Measurements from ENCODE around the gene ZCCHC14.

The ZCCHC14 gene

GRCh38 chr16:87454391-87454790 is 38.4 kb downstream of the ZCCHC14 start:
- Histone ChIP-seq H3K9ac (ENCODE audit: low read depth, low read length) (no peak overlapping the region), H3K4me1 (ENCODE audit: insufficient read depth, low read length) (peaks cover 11% of the 10 kb centered on the region; the same call in 1 of the 2 replicates), H3K36me3 (ENCODE audit: insufficient read depth, low read length) (peaks cover 3% of the 10 kb centered on the region; the same call in 1 of the 2 replicates), H3K9me3 (ENCODE audit: control insufficient read depth, insufficient read depth, low read length) (no peaks in the 10 kb centered on the region)

GRCh38 chr16:87453326-87453725 is 39.5 kb downstream of the ZCCHC14 start:
- H3K9ac ChIP-seq (ENCODE audit: low read depth, low read length), result no peak overlapping the region
- peaks cover 11% of the 10 kb centered on the region; the same call in 1 of the 2 replicates for H3K4me1 ChIP-seq (ENCODE audit: insufficient read depth, low read length)
- peaks cover 3% of the 10 kb centered on the region; the same call in 1 of the 2 replicates for H3K36me3 ChIP-seq (ENCODE audit: insufficient read depth, low read length)
- H3K9me3 ChIP-seq (ENCODE audit: control insufficient read depth, insufficient read depth, low read length), result no peaks in the 10 kb centered on the region

GRCh38 chr16:87451563-87452210 is 41.1 kb downstream of the ZCCHC14 start:
- Histone ChIP-seq H3K9me3 (ENCODE audit: control insufficient read depth, insufficient read depth, low read length) (no peaks in the 10 kb centered on the region), H3K9ac (ENCODE audit: low read depth, low read length) (no peak overlapping the region), H3K4me1 (ENCODE audit: insufficient read depth, low read length) (no peaks in the 10 kb centered on the region), H3K36me3 (ENCODE audit: insufficient read depth, low read length) (peaks cover 6% of the 10 kb centered on the region; the same call in 1 of the 2 replicates)

GRCh38 chr16:87448866-87449265 is 44.0 kb downstream of the ZCCHC14 start:
- no peaks in the 10 kb centered on the region for H3K4me1 ChIP-seq (ENCODE audit: insufficient read depth, low read length)
- no peak overlapping the region for H3K9ac ChIP-seq (ENCODE audit: low read depth, low read length)
- H3K36me3 ChIP-seq (ENCODE audit: insufficient read depth, low read length), result peaks cover 9% of the 10 kb centered on the region
- H3K9me3 ChIP-seq (ENCODE audit: control insufficient read depth, insufficient read depth, low read length), result no peaks in the 10 kb centered on the region

- H3K36me3 ChIP-seq (ENCODE audit: insufficient read depth, low read length), result peaks cover 9% of the 10 kb centered on the region
- no peaks in the 10 kb centered on the region; the same call in 1 of the 2 replicates for H3K9me3 ChIP-seq (ENCODE audit: control insufficient read depth, insufficient read depth, low read length)
- no peaks in the 10 kb centered on the region for H3K4me1 ChIP-seq (ENCODE audit: insufficient read depth, low read length)
- no peak overlapping the region for H3K9ac ChIP-seq (ENCODE audit: low read depth, low read length)
These were observed 45.5 kb downstream of the ZCCHC14 start for GRCh38 chr16:87447323-87447722.

GRCh38 chr16:87446479-87446878 is 46.3 kb downstream of the ZCCHC14 start:
- Histone ChIP-seq H3K9me3 (ENCODE audit: control insufficient read depth, insufficient read depth, low read length) (no peaks in the 10 kb centered on the region; the same call in 1 of the 2 replicates), H3K4me1 (ENCODE audit: insufficient read depth, low read length) (no peaks in the 10 kb centered on the region)

GRCh38 chr16:87445486-87445885 is 47.3 kb downstream of the ZCCHC14 start:
- no peaks in the 10 kb centered on the region for H3K4me1 ChIP-seq (ENCODE audit: insufficient read depth, low read length)
- no peaks in the 10 kb centered on the region; the same call in 1 of the 2 replicates for H3K9me3 ChIP-seq (ENCODE audit: control insufficient read depth, insufficient read depth, low read length)
- peaks cover 6% of the 10 kb centered on the region for H3K36me3 ChIP-seq (ENCODE audit: insufficient read depth, low read length)

More at GRCh38 chr16:87446479-87446878, 46.3 kb downstream of the ZCCHC14 start:
- Histone ChIP-seq H3K9ac (ENCODE audit: low read depth, low read length) (no peak overlapping the region), H3K36me3 (ENCODE audit: insufficient read depth, low read length) (peaks cover 6% of the 10 kb centered on the region)

GRCh38 chr16:87443964-87444363 is 48.9 kb downstream of the ZCCHC14 start:
- Histone ChIP-seq H3K4me1 (ENCODE audit: insufficient read depth, low read length) (no peaks in the 10 kb centered on the region), H3K36me3 (ENCODE audit: insufficient read depth, low read length) (peaks cover 6% of the 10 kb centered on the region), H3K9me3 (ENCODE audit: control insufficient read depth, insufficient read depth, low read length) (no peaks in the 10 kb centered on the region; the same call in 1 of the 2 replicates), H3K9ac (ENCODE audit: low read depth, low read length) (no peak overlapping the region)

More at GRCh38 chr16:87445486-87445885, 47.3 kb downstream of the ZCCHC14 start:
- no peak overlapping the region for H3K9ac ChIP-seq (ENCODE audit: low read depth, low read length)

GRCh38 chr16:87443016-87443415 is 49.8 kb downstream of the ZCCHC14 start:
- H3K4me1 ChIP-seq (ENCODE audit: insufficient read depth, low read length), result no peaks in the 10 kb centered on the region; the same call in 1 of the 2 replicates
- H3K36me3 ChIP-seq (ENCODE audit: insufficient read depth, low read length), result peaks cover 6% of the 10 kb centered on the region
- H3K9ac ChIP-seq (ENCODE audit: low read depth, low read length), result no peak overlapping the region
- no peaks in the 10 kb centered on the region; the same call in 1 of the 2 replicates for H3K9me3 ChIP-seq (ENCODE audit: control insufficient read depth, insufficient read depth, low read length)

- Histone ChIP-seq H3K9ac (ENCODE audit: low read depth, low read length) (no peak overlapping the region), H3K4me1 (ENCODE audit: insufficient read depth, low read length) (no peaks in the 10 kb centered on the region; the same call in 1 of the 2 replicates), H3K36me3 (ENCODE audit: insufficient read depth, low read length) (peaks cover 5% of the 10 kb centered on the region), H3K9me3 (ENCODE audit: control insufficient read depth, insufficient read depth, low read length) (no peaks in the 10 kb centered on the region; the same call in 1 of the 2 replicates)
These were observed 50.2 kb downstream of the ZCCHC14 start for GRCh38 chr16:87442581-87442966.

- peaks cover 3% of the 10 kb centered on the region for H3K36me3 ChIP-seq (ENCODE audit: insufficient read depth, low read length)
- H3K4me1 ChIP-seq (ENCODE audit: insufficient read depth, low read length), result no peaks in the 10 kb centered on the region; the same call in 1 of the 2 replicates
- no peak overlapping the region for H3K9ac ChIP-seq (ENCODE audit: low read depth, low read length)
- no peaks in the 10 kb centered on the region; the same call in 1 of the 2 replicates for H3K9me3 ChIP-seq (ENCODE audit: control insufficient read depth, insufficient read depth, low read length)
These were observed 50.8 kb downstream of the ZCCHC14 start for GRCh38 chr16:87441886-87442580.

- no peaks in the 10 kb centered on the region; the same call in none of the 2 replicates for H3K36me3 ChIP-seq (ENCODE audit: insufficient read depth, low read length)
- H3K4me1 ChIP-seq (ENCODE audit: insufficient read depth, low read length), result no peaks in the 10 kb centered on the region; the same call in 1 of the 2 replicates
- H3K9ac ChIP-seq (ENCODE audit: low read depth, low read length), result no peak overlapping the region
- H3K9me3 ChIP-seq (ENCODE audit: control insufficient read depth, insufficient read depth, low read length), result no peaks in the 10 kb centered on the region; the same call in 1 of the 2 replicates
These were observed 52.9 kb downstream of the ZCCHC14 start for GRCh38 chr16:87439926-87440325.

- H3K9me3 ChIP-seq (ENCODE audit: control insufficient read depth, insufficient read depth, low read length), result no peaks in the 10 kb centered on the region; the same call in 1 of the 2 replicates
- no peaks in the 10 kb centered on the region; the same call in 1 of the 2 replicates for H3K4me1 ChIP-seq (ENCODE audit: insufficient read depth, low read length)
- H3K36me3 ChIP-seq (ENCODE audit: insufficient read depth, low read length), result no peaks in the 10 kb centered on the region
- no peak overlapping the region for H3K9ac ChIP-seq (ENCODE audit: low read depth, low read length)
These were observed 54.2 kb downstream of the ZCCHC14 start for GRCh38 chr16:87438611-87438985.

- H3K36me3 ChIP-seq (ENCODE audit: insufficient read depth, low read length), result no peaks in the 10 kb centered on the region
- H3K9ac ChIP-seq (ENCODE audit: low read depth, low read length), result no peak overlapping the region
- no peaks in the 10 kb centered on the region; the same call in 1 of the 2 replicates for H3K9me3 ChIP-seq (ENCODE audit: control insufficient read depth, insufficient read depth, low read length)
- H3K4me1 ChIP-seq (ENCODE audit: insufficient read depth, low read length), result no peaks in the 10 kb centered on the region; the same call in 1 of the 2 replicates
These were observed 54.8 kb downstream of the ZCCHC14 start for GRCh38 chr16:87437911-87438610.
